SJSA1 (cell line): ENCODE measurements around the gene PMVK. TPM values are rescaled to one million over a fixed set of nuclear protein-coding genes. Genes with fewer than 3 reads are reported as not detected.

Experiments
- DNase-seq, 2 experiments: peaks; one replicate each; pipeline ENCODE4 v3.0.0-alpha.2; 2015 to 2020; ENCODE audit warnings: low spot score in 2 of 2, low read depth in 1 of 2
- H3K27ac ChIP-seq: fragments of 250-450 bp; sonication (Bioruptor Pico); 2 replicates; pipeline ENCODE4 v1.5.1; 2020; ENCODE audit warnings: mild to moderate bottlenecking, moderate library complexity
- H3K27me3 ChIP-seq: fragments of 250-450 bp; sonication (Bioruptor Pico); replicated peaks from 2 replicates; pipeline ENCODE4 v1.5.1; 2020; ENCODE audit warnings: mild to moderate bottlenecking, moderate library complexity
- H3K36me3 ChIP-seq: fragments of 250-450 bp; sonication (Bioruptor Pico); 2 replicates; pipeline ENCODE4 v1.5.1; 2020; ENCODE audit warnings: mild to moderate bottlenecking
- H3K4me1 ChIP-seq: fragments of 250-450 bp; sonication (Bioruptor Pico); replicated peaks from 2 replicates; pipeline ENCODE4 v1.6.1; 2021; ENCODE audit warnings: mild to moderate bottlenecking
- H3K4me3 ChIP-seq: fragments of 250-450 bp; sonication (Bioruptor Pico); 2 replicates; pipeline ENCODE4 v1.5.1; 2020; ENCODE audit warnings: mild to moderate bottlenecking
- H3K9me3 ChIP-seq: fragments of 250-450 bp; sonication (Bioruptor Pico); replicated peaks from 2 replicates; pipeline ENCODE4 v1.5.1; 2020; ENCODE audit warnings: mild to moderate bottlenecking
- total RNA-seq: library from RNA; depleted of rRNA; stranded (reverse); fragments of >200 nt; shearing (Covaris generic); gene quantifications from 2 replicates; pipeline ENCODE4 v1.2.3, GENCODE V29; 2014

The PMVK gene
- total RNA-seq, 1 experiment from 2014 or later: 4.7 TPM

DNA sequence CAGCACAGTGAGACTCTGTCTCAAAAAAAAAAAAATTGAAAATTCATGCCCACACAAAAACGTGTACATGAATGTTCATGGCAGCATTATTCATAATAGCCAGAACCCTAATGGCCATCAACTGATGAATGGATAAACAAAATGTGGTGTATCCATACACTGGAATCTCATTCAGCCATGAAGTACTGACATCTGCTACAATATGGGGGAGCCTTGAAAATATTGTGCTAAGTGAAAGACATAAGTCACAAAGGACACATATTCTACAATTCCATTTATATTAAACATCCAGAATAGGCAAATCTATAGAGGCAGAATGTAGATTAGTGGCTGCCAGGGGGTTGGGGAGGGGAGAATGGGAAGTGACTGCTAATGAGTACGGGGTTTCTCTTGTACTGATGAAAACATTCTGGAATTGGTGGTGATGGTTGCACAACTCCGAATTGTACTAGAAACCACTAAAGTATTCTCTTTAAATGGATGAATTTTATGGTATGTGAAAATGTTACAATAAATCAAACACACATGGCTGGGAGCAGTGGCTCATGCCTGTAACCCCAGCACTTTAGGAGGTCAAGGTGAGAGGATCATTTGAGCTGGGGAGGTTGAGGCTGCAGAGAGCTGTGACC lies 33.5 kb downstream of the PMVK start:
- no peak for DNase-seq
- no peak overlapping the region for H3K27ac ChIP-seq
- H3K27me3 ChIP-seq: no peaks in the 10 kb centered on the region; the same call in 1 of the 2 replicates
- no peaks in the 10 kb centered on the region for H3K9me3 ChIP-seq
- no peak overlapping the region for H3K4me3 ChIP-seq
- no peaks in the 10 kb centered on the region for H3K4me1 ChIP-seq
- H3K36me3 ChIP-seq: no peaks in the 10 kb centered on the region

DNA sequence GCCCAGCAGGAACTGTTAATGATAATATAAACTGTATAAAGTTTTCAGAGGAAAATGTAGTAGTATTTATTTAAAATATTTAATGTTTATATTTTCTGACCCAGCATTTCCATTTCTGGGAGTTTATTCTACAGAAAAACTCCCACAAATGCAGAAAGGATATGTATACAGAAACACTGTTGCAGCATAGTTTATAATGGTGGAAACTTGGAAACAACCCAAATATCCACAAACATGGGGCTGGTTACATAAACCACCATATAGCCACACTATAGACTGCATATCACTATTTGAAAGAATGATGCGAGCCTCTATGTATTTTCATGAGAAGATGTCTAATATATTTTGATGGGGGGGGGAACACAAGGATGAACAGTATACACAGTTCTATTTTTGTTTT lies 34.9 kb downstream of the PMVK start:
- Histone ChIP-seq H3K27me3 (no peaks in the 10 kb centered on the region; the same call in 1 of the 2 replicates), H3K27ac (no peak overlapping the region), H3K9me3 (no peaks in the 10 kb centered on the region), H3K4me3 (no peak overlapping the region), H3K4me1 (no peaks in the 10 kb centered on the region), H3K36me3 (no peaks in the 10 kb centered on the region)
- no peak for DNase-seq

DNA sequence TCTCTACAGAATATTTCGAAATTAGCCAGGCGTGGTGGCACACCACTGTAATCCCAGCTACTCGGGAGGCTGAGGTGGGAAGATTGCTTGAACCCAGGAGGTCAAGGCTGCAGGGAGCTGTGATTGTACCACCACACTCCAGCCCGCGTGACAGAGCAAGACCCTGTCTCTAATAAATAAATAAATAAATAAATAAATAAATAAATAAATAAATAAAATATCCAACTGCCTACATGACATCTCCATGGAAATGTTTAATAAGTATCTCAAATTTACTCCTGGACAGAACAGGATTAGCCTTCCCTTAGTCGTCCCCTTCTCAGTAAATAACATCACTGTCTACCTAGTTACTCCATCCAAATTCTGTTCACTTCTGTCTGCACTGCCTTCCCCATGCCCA lies 37.5 kb downstream of the PMVK start:
- H3K27ac ChIP-seq: no peak overlapping the region
- no peak overlapping the region for H3K4me3 ChIP-seq
- no peaks in the 10 kb centered on the region for H3K36me3 ChIP-seq
- H3K27me3 ChIP-seq: peaks cover 18% of the 10 kb centered on the region
- H3K4me1 ChIP-seq: no peaks in the 10 kb centered on the region
- no peaks in the 10 kb centered on the region for H3K9me3 ChIP-seq
- no peak for DNase-seq

DNA sequence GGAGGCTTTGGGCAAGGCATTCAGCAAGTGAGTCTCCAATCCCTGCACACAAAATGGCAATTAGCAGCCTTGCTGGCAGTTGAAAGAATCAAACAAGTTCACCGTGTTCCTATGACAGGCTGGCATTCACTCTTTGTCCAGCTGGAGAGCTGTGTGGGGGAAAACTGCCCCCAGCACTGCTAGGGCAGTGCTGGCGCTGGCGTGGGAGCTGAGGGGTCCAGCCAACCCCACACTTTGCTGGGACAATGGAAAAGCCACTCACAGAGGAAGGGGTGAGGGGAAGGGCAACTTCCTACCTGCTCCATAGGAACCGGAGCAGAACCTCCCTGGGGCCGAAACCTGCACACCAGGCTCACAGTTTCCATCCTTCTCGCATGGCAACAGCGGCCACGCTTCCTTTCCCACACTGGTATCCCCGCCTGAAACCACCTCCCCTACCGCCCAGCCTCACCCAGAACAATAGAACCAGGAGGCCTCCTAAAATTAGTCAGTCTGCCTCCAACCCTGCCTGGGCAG lies 39.7 kb downstream of the PMVK start:
- no peaks in the 10 kb centered on the region for H3K36me3 ChIP-seq

DNA sequence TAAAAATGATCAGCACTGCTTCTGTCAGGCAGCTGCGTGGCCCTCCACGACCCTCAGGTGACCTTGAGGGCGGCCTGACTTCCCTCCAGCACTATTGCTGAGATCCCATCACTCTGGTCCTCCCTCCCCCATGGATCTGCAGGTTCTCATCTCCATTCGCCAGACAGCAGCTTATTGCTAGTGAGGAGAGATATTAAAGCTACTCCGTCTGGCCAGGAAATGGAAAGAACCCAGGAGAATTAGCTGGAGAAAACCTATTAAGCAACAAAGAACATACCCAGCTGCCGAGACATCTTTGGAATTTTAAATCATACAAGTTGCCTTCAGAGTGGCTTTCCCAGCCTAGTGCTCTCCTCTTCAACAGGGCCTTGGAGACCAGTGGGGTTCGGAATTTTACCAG lies 40.7 kb downstream of the PMVK start:
- Histone ChIP-seq H3K27me3 (peaks cover 30% of the 10 kb centered on the region), H3K36me3 (no peaks in the 10 kb centered on the region), H3K27ac (no peak overlapping the region), H3K9me3 (no peaks in the 10 kb centered on the region), H3K4me3 (no peak overlapping the region), H3K4me1 (no peaks in the 10 kb centered on the region)
- DNase-seq: no peak

More for the DNA sequence above, 39.7 kb downstream of the PMVK start:
- Histone ChIP-seq H3K4me1 (no peaks in the 10 kb centered on the region), H3K27ac (no peak overlapping the region), H3K27me3 (peaks cover 26% of the 10 kb centered on the region), H3K4me3 (no peak overlapping the region), H3K9me3 (no peaks in the 10 kb centered on the region)
- no peak for DNase-seq

DNA sequence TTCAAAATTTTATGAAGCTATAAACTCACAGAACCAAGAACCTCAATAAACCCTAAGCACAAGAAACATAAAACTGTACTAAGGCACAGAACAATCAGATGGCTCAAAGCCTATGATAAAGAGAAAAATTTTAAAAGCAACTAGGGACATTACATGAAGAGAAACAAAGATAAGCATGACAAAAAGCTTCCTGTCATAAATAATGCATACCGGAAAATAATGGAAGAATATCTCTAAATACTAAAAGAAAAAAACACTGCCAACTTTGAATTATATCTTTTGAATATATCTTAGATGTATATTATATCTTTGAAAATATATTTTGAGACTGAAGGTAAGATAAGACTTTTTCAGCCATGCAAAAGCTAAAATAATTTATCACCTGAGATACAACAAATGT lies 45.1 kb downstream of the PMVK start:
- no peak for DNase-seq
- Histone ChIP-seq H3K27ac (no peak overlapping the region), H3K4me1 (peaks cover under 1% of the 10 kb centered on the region), H3K4me3 (no peak overlapping the region), H3K9me3 (no peaks in the 10 kb centered on the region), H3K27me3 (peaks cover 40% of the 10 kb centered on the region), H3K36me3 (no peaks in the 10 kb centered on the region)

DNA sequence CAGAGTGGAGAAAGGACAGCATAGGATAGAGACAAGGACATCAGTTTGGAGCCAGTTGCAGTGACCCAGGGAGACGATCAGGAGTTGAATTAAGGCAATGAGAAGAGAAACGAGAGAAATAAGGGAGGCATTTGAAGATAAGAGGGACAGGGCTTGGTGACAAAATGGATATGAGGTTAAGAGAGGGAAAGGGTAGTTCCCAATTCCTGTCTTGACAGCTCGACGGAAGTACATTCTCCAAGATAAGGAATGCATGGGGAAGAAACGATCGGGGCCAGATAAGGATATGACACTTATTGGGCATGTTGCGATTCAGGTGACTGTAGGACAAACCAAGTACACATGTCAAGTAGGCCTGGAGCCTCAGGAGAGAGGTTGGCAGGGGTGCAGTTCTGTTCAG lies 47.8 kb downstream of the PMVK start:
- no peak overlapping the region for H3K27ac ChIP-seq
- H3K27me3 ChIP-seq: peaks cover 33% of the 10 kb centered on the region
- H3K36me3 ChIP-seq: no peaks in the 10 kb centered on the region
- no peak for DNase-seq
- H3K4me1 ChIP-seq: peaks cover 13% of the 10 kb centered on the region
- H3K9me3 ChIP-seq: no peaks in the 10 kb centered on the region
- H3K4me3 ChIP-seq: no peak overlapping the region

DNA sequence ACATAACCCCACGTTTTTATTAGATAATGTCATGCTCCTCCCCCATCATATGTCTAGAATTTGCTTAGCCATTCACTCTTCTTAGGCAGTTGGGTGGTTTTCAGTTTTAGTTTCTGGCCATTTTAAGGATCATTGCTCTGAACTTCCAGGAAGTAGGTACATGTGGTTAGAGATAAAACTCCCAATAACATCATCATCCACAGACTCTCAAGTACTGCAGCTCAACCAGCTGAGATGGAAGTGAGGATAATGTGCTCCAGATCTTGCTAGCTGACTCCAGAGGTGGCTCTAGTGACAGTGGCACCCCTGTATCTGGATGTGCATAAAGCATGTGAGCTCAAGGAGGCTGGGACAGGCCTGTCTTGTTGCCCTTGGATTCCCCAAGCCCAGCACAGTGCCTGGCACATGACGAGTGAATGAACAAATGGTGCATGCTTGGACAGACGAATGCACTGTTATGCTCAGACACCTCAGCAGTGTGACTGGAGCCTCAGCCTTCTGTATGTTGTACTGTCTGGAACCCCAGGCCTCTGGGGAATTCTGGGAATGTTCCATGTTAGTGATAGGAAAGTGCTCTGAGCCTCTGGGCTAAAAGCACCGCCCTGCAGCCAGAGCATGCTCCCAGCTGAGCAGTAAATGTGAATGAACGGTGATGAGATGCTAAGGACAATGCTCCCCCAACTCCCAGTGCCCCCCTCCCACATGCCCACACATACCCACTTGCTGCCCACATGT lies 50.1 kb downstream of the PMVK start:
- H3K4me1 ChIP-seq: peaks cover 13% of the 10 kb centered on the region

DNA sequence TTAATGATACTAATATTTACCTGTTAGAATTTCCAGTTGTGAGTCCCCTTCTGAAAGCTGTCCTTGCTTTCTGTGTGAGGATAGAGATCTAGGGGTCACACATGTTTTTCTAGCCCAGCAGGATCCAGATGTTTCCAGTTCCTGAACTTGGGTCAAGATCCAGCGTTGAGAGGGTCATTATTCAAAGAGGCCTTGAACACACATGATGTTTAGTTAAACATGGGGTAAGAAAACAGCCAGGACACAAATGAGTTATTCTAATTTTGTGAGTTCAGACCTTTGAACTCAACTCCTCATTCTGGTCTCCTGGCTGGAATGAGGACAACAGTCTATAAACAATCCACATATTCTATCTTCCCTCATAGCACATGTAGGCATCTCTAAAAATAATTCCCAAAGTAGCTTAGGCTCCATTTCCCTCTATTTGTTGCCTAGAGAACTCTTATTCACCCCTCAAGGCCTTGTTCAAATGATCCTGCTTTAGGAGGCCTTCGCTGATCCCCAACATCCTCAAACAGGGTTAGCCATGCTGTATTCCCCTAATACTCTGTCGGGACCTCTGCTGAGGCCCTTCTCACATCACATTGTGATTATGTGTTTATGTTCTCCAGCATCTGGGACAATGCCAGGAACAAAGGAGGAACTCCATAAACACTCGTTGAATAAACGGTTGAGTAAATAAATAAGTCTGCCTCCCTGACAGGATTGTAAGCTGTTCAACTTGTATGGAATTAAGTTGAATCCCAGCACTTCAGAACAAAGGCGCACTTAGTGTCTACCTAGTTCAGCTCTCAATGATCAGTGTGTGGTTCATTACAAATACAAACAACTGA lies 51.4 kb downstream of the PMVK start:
- Histone ChIP-seq H3K27ac (no peak overlapping the region), H3K4me3 (no peak overlapping the region), H3K36me3 (no peaks in the 10 kb centered on the region), H3K4me1 (peaks cover 13% of the 10 kb centered on the region), H3K27me3 (peaks cover 42% of the 10 kb centered on the region), H3K9me3 (no peaks in the 10 kb centered on the region; the same call in 1 of the 2 replicates)
- peak; percentile 65 for DNase-seq

More for the DNA sequence above, 50.1 kb downstream of the PMVK start:
- Histone ChIP-seq H3K36me3 (no peaks in the 10 kb centered on the region), H3K9me3 (no peaks in the 10 kb centered on the region), H3K27ac (no peak overlapping the region), H3K4me3 (no peak overlapping the region), H3K27me3 (peaks cover 35% of the 10 kb centered on the region)
- DNase-seq: no peak

DNA sequence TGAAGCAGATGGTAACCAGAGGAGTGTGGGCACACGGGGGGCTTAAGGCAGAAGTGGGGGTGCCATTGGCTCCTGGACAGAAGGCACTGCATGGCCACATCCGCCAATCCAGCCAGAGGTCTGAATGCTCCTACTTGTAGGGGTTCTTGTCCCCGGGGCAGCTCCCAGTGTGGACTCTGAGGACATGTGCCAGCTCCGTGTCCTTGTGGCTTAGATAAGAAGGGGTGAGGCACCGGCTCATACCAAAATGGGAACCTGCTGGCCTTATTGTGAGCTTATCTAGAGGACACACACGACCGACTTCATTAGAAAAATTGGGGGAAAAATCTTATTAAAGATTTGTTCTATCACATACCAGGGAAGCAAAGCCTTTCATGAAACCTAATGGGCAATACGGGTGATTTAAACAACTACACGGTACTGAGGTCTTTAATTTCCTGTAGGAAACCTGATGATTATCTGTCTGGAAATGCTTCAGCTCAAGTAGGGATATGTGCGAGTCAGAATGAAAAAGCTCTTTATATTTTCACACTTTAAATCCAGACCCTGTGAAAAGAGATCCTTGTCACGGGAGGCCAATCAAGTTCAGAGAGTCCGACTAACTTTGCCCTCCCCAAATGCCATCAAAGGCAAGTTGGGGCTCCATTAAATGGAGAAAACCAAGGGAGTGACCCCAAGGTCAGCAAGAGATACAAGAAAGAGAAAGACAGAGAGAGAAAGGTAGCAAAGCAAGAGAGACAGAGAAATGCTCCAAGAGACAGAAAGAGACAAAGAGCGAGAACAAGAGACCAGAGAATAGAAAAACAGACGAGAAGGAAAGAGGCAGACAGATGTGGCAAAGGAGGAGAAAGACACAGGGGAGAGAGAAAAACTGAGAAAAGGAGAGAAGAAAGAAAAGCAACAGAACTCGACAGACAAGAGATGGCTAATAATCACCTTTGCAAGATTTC lies 52.3 kb downstream of the PMVK start:
- DNase-seq: no peak
- H3K9me3 ChIP-seq: no peaks in the 10 kb centered on the region; the same call in 1 of the 2 replicates
- H3K27ac ChIP-seq: no peak overlapping the region
- no peak overlapping the region for H3K4me3 ChIP-seq
- peaks cover 43% of the 10 kb centered on the region for H3K27me3 ChIP-seq
- H3K36me3 ChIP-seq: no peaks in the 10 kb centered on the region
- peaks cover 13% of the 10 kb centered on the region for H3K4me1 ChIP-seq

DNA sequence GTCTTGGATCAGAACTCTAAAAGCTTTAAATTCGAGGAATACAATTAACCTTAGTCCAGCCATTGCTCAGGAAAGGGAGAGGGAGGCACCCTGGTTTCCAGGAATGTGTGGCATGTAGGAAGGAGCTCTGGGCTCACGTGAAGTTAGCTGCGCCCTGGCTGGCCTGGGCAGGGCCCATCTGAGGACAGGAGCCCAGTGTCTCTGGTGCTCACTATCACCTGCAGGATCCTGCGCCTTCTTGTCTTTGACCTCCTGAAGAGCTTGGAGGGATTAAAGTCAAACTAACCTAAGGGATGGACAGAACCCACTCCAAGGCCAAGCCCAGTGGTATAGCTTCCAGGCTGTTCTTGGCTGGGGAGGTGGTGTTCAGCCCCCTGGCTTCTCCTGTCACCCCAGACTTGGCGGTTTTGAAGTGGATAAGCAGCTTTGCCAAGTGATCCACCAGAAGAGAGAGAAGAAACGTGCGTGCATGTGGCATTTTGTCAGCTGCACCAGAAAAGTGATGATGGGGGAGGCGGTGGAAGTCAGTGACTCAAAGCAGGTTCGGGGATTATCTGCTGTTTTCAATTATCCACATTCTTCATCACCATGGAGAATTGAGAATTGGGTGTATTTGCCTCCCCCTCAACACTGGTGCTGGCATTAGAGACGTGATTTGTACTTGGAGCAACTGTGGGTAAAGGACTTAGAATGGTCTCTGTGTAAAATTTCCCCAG lies 54.5 kb downstream of the PMVK start:
- Histone ChIP-seq H3K4me3 (no peak overlapping the region), H3K9me3 (no peaks in the 10 kb centered on the region; the same call in 1 of the 2 replicates), H3K4me1 (peaks cover 17% of the 10 kb centered on the region), H3K36me3 (no peaks in the 10 kb centered on the region), H3K27me3 (peaks cover 44% of the 10 kb centered on the region), H3K27ac (no peak overlapping the region)
- DNase-seq: no peak

DNA sequence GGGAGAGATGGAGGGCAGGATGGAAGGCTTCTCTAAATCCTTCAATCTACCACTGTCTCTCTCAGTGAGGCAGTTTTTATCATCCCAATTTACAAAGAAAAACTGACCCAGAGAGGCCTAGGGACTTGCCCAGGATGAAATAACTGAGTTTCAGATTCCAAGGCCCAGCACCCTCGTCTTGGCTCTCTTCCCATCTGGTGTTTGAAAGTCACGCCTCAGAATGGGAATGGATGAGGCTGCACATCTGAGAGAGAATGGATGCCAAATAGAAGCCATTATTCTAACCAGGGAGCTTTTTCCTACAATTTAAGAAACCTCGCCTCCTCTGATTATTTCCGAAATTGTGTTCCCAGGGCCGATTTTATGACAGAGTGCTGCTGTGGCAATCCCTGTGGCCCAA lies 55.8 kb downstream of the PMVK start:
- H3K27me3 ChIP-seq: peaks cover 44% of the 10 kb centered on the region
- H3K27ac ChIP-seq: no peak overlapping the region
- no peaks in the 10 kb centered on the region; the same call in 1 of the 2 replicates for H3K9me3 ChIP-seq
- H3K4me3 ChIP-seq: no peak overlapping the region
- peaks cover 9% of the 10 kb centered on the region for H3K4me1 ChIP-seq
- H3K36me3 ChIP-seq: no peaks in the 10 kb centered on the region
- DNase-seq: no peak
